Suprapubic skin (tissue), 3 donors: Measurements from ENCODE around the gene CAPS.

Experiments
- CTCF ChIP-seq, 2 donors: fragments of 200-600 bp in 1 of 2; fragments of 450-650 bp in 1 of 2; sonication (generic) in 1 of 2; IDR thresholded peaks; one replicate each; pipeline ENCODE4 v1.5.1; 2016 to 2019; ENCODE audit warnings: antibody characterized with exemption in 2 of 2, mild to moderate bottlenecking in 1 of 2, moderate library complexity in 1 of 2
- POLR2AphosphoS5 ChIP-seq, 3 donors: sonication (generic); formaldehyde crosslinking; IDR thresholded peaks; one replicate each; pipeline ENCODE4 v1.6.1; 2017; ENCODE audit warnings: antibody characterized with exemption in 3 of 3

GRCh38 chr19:5943045-5943444 is 29.0 kb downstream of the CAPS start:
- TF ChIP-seq CTCF (IDR thresholded peaks at IDR 0.05) (no peak), POLR2AphosphoS5 (IDR thresholded peaks at IDR 0.05) (no peak)
